Right lobe of liver (tissue), 6 donors: ENCODE results near the gene PTPRN. TPM values are rescaled to one million over a fixed set of nuclear protein-coding genes. Genes with fewer than 3 reads are reported as not detected.

Source experiments
- ATAC-seq, 4 donors: fragments of 200-7000 bp; cut with Tn5 transposase; one replicate each; pipeline ENCODE4 v1.9.1; 2020; ENCODE audit warnings: mild to moderate bottlenecking in 4 of 4, moderate library complexity in 4 of 4
- DNase-seq, 3 donors: peaks; one replicate each; pipeline ENCODE4 v3.0.0-alpha.2; 2020
- H3K27ac ChIP-seq, 3 donors: fragments of 200-600 bp; one replicate each; pipeline ENCODE4 v1.8.0; 2022
- H3K27me3 ChIP-seq, 2 donors: fragments of 200-600 bp; one replicate each; pipeline ENCODE4 v1.8.0; 2022
- H3K36me3 ChIP-seq, 4 donors: fragments of 200-600 bp; sonication (generic) in 1 of 4; one replicate each; pipeline versions ENCODE4 v1.5.1 to v1.8.0; 2017 to 2022; ENCODE audit warnings: control low read depth in 1 of 4
- H3K4me1 ChIP-seq, 4 donors: fragments of 200-600 bp; sonication (generic) in 1 of 4; one replicate each; pipeline versions ENCODE4 v1.5.1 to v1.8.0; 2017 to 2022; ENCODE audit warnings: control low read depth in 1 of 4
- H3K4me3 ChIP-seq, 3 donors: fragments of 200-600 bp; one replicate each; pipeline ENCODE4 v1.8.0; 2022
- H3K9me3 ChIP-seq, 4 donors: fragments of 200-600 bp; sonication (generic) in 1 of 4; one replicate each; pipeline versions ENCODE4 v1.5.1 to v1.8.0; 2017 to 2022; ENCODE audit warnings: control low read depth in 1 of 4
- POLR2A ChIP-seq: fragments of 450-650 bp; IDR thresholded peaks from one replicate; pipeline ENCODE4 v1.6.1; 2017; ENCODE audit warnings: antibody characterized with exemption, mild to moderate bottlenecking
- WGBS: methylation state at CpG from one replicate; pipeline ENCODE4 v1.1.6; 2018; ENCODE audit warnings: low coverage, low lambda C conversion rate; ENCODE audit not compliant: insufficient coverage; ENCODE audit errors: missing lambda C conversion rate; 5-methylcytosine and 5-hydroxymethylcytosine counted together
- intact Hi-C, 2 donors: fragments of 100-400 bp; cut with DNase I; formaldehyde crosslinking; loops; one replicate each; pipeline versions ENCODE4 v1.11.2 to v1.14.1; 2022
- total RNA-seq, 6 experiments: library from RNA; depleted of rRNA in 2 of 6; stranded (reverse); fragments of >200 nt in 2 of 6; fragmentation: NEBNext Ultra II Directional in 3 of 6; extraction: Animal tissue kit (Norgen Biotek cat#: 25700) in 3 of 6; gene quantifications; one replicate each; pipeline versions ENCODE4 v1.1.0 to v1.2.4, GENCODE V29; 2016 to 2023
- TF ChIP-seq, protein P1 (sequence below), 4 donors: fragments of 200-600 bp in 3 of 4; fragments of 450-650 bp in 1 of 4; IDR thresholded peaks; one replicate each; pipeline versions ENCODE4 v1.5.1 to v1.8.0; 2016 to 2022; ENCODE audit warnings: antibody characterized with exemption in 4 of 4, mild to moderate bottlenecking in 2 of 4
- donor health status: DM: no; HTN: yes; CAD: no.
- donor health status: DM: no; HTN: no; CAD: no.
- donor health status: DM: no; HTN: no; CAD: no.
- donor health status: DM: no; HTN: yes; CAD: no.
- donor health status: DM: no; HTN: yes; CAD: no.

PTPRN gene
- total RNA-seq, 6 experiments from 2014 or later = 0.31 TPM; not detected in 5

DNA sequence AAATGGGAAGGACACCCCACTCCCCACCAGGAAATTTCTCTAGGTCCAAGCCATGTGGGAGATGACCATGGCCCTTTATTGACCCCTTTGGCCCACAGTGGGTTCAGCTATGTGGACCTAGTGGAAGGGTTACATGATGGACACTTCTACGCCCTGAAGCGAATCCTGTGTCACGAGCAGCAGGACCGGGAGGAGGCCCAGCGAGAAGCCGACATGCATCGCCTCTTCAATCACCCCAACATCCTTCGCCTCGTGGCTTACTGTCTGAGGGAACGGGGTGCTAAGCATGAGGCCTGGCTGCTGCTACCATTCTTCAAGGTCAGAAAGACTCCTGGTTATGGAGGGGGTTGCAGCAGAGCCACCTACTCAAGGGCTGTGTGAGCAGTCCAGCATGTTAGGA, 62.6 kb downstream of the PTPRN start:
- Histone ChIP-seq H3K9me3 (no peaks in the 10 kb centered on the region), H3K4me3 (no peak overlapping the region), H3K4me1 (peaks cover 2 to 57% (median 25%) of the 10 kb centered on the region in 4 donors), H3K36me3 (peaks cover 0 to 5% (median 2%) of the 10 kb centered on the region in 4 donors), H3K27ac (no peak overlapping the region), H3K27me3 (no peaks in the 10 kb centered on the region)
- WGBS = 92% methylated on average over 8 of the region's 10 CpGs
- ATAC-seq (no peak), DNase-seq (no peak)
- TF ChIP-seq, protein P1, sequence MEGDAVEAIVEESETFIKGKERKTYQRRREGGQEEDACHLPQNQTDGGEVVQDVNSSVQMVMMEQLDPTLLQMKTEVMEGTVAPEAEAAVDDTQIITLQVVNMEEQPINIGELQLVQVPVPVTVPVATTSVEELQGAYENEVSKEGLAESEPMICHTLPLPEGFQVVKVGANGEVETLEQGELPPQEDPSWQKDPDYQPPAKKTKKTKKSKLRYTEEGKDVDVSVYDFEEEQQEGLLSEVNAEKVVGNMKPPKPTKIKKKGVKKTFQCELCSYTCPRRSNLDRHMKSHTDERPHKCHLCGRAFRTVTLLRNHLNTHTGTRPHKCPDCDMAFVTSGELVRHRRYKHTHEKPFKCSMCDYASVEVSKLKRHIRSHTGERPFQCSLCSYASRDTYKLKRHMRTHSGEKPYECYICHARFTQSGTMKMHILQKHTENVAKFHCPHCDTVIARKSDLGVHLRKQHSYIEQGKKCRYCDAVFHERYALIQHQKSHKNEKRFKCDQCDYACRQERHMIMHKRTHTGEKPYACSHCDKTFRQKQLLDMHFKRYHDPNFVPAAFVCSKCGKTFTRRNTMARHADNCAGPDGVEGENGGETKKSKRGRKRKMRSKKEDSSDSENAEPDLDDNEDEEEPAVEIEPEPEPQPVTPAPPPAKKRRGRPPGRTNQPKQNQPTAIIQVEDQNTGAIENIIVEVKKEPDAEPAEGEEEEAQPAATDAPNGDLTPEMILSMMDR (IDR thresholded peaks at IDR 0.05) = no peak
- no peak for TF ChIP-seq POLR2A
- intact Hi-C loops = no loop called here

DNA sequence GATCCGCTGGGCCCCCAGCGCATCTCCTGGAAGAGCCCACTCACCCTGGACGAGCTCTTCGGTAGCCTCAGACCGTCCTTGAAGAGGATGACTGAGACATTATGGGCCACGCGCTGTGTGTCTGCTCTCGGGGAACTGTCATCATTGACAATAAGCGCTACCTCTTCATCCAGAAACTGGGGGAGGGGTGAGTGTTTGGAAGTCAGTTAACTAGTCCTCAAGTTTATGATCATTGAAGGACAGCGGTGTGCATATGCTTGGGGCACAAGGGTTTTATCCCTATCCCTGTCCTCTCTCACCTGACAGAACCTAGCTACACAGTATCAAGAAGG, 63.3 kb downstream of the PTPRN start:
- TF ChIP-seq POLR2A = no peak
- TF ChIP-seq, protein P1 (IDR thresholded peaks at IDR 0.05) = no peak
- Histone ChIP-seq H3K27me3 (no peaks in the 10 kb centered on the region), H3K9me3 (no peaks in the 10 kb centered on the region), H3K4me3 (peak overlapping the region; percentile 96 to 98 (median 96)), H3K4me1 (peaks cover 2 to 55% (median 25%) of the 10 kb centered on the region in 4 donors), H3K36me3 (peaks cover 0 to 5% (median 2%) of the 10 kb centered on the region in 4 donors), H3K27ac (peak overlapping the region; percentile 94 to 95 (median 94))
- intact Hi-C loops = no loop called here
- ATAC-seq = no peak
- 0% methylated on average over 6 of the region's 10 CpGs for WGBS
- DNase-seq = no peak

DNA sequence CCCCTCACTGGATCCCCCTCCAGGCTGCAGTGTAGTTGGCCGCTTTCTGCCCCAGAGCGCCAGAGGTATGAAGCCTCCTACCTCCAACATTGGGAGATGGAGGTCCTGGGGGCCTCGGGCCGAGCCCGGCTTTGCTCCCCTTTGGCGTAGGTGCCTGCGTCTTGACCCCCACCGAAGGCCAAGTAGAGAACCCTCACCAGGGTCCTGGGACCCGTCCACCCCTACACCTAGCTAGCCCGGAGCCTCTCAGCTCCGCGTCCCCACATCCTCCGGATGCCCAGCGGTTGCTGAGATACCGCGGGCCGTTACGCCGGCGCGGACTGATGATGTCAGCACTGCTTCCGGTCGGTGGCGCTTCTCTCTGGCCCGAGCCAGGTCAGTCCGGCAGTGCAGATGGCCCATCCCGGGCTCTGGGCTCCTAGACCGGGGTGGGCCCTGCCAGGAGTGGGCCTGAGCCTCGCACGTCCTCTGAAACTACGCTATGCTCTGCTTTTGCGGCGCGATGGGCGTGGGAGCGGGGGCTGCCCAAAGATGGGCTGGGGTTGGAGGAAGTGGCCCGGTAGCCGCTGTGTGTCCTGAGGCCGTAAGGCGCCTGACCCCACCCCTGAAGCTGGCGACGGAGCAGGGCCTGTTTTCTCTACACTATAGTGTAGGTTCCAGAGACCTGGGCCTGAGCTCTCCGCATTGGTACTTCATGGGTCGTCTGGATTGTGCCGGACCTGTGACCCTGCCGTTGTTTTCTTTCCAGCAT, 63.9 kb downstream of the PTPRN start, which contains the start of the genes GLB1L and STK16:
Gene GLB1L, minus strand, starts transcription at position 297 of the 751 bp plus-strand sequence. CDS start 1,871 bp downstream, outside the sequence.
Gene STK16, plus strand, starts transcription at position 332 of the 751 bp plus-strand sequence. CDS start 521 bp downstream, outside the sequence.
- WGBS = 0% methylated on average over 7 of the region's 46 CpGs
- Histone ChIP-seq H3K4me1 (peaks cover 2 to 50% (median 23%) of the 10 kb centered on the region in 4 donors), H3K27ac (peak within 1 kb of the TSS; percentile 94 to 95 (median 94)), H3K4me3 (peak within 1 kb of the TSS; percentile 96 to 98 (median 96)), H3K9me3 (no peaks in the 10 kb centered on the region), H3K36me3 (peaks cover 0 to 5% (median 2%) of the 10 kb centered on the region in 4 donors), H3K27me3 (no peaks in the 10 kb centered on the region)
- DNase-seq (peak; percentile 93 to 96 (median 95)), ATAC-seq (peak; percentile 78 to 79 (median 78))
- TF ChIP-seq, protein P1 (IDR thresholded peaks at IDR 0.05) = no peak
- peak; percentile 91 for TF ChIP-seq POLR2A
- intact Hi-C loops = no loop called here

DNA sequence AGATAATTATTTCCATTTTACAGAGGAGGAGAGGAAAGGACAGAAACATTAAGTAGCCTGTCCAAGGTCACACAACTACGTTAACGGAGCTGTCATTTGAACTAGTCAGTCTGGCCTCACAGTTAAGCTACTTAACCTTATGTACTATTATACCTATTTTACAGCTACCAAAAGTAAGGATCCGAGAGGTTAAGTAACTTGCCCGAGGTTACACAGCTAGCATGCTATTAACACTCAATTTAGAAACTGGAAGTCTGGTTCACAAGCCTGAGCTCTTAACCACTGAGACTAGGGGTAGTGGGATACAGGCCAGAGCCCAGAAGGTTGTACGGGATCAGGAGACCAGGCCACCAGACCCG, 64.4 kb downstream of the PTPRN start:
- peaks cover 2 to 44% (median 19%) of the 10 kb centered on the region in 4 donors for H3K4me1 ChIP-seq
- no peaks in the 10 kb centered on the region for H3K27me3 ChIP-seq
- ATAC-seq (no peak), DNase-seq (no peak)
- intact Hi-C loops = no loop called here
- no peaks in the 10 kb centered on the region for H3K9me3 ChIP-seq
- H3K4me3 ChIP-seq = peak overlapping the region; percentile 96 to 98 (median 96)
- TF ChIP-seq POLR2A = no peak
- TF ChIP-seq, protein P1 (IDR thresholded peaks at IDR 0.05) = no peak
- WGBS = 34% methylated on average over 5 of the region's 6 CpGs
- H3K27ac ChIP-seq = peak overlapping the region; percentile 94 to 95 (median 94)
- H3K36me3 ChIP-seq = peaks cover 0 to 5% (median 2%) of the 10 kb centered on the region in 4 donors
